ENCODE measurements around the gene RASA3. TPM values are rescaled to one million over a fixed set of nuclear protein-coding genes. Genes with fewer than 3 reads are reported as not detected.

Gene RASA3
- total and polyA plus RNA-seq, 2 of the 4 experiments (the other 2 are of a cell fraction), result 21.0 to 31.4 TPM

- Histone ChIP-seq H2BK120ac (ENCODE audit: low read depth, low read length) (no peak overlapping the region), H4K8ac (ENCODE audit: low read depth in 2 of 2, low read length in 2 of 2) (peak overlapping the region in 1 of 2 experiments; percentile 47; a peak in 1 of 4 replicates), H3K9me1 (ENCODE audit: insufficient read depth, low read length) (peaks cover 16% of the 10 kb centered on the region), H3K23ac (ENCODE audit: low read depth, low read length) (no peak overlapping the region), H3K27me3 (ENCODE audit: control insufficient read depth, insufficient read depth, low read length) (no peaks in the 10 kb centered on the region), H3K9me3 (ENCODE audit: control insufficient read depth, insufficient read depth, low read length) (no peaks in the 10 kb centered on the region), H3K4ac (ENCODE audit: low read depth, low read length) (no peak overlapping the region), H2AK9ac (replicated peaks; ENCODE audit: low read depth, low read length, poor library complexity) (peak overlapping the region; percentile 36), H3K27ac (ENCODE audit: insufficient read depth, low read length) (no peak overlapping the region), H3K4me1 (ENCODE audit: control insufficient read depth, insufficient read depth, low read length) (peaks cover 44% of the 10 kb centered on the region), H3K4me3 (ENCODE audit: insufficient read depth, low read depth, low read length) (no peak overlapping the region), H2BK15ac (ENCODE audit: low read depth, low read length) (no peak overlapping the region), H2AFZ (replicated peaks; ENCODE audit: low read length, poor library complexity) (no peak overlapping the region), H3K56ac (ENCODE audit: extremely low read depth, insufficient read depth, low read length) (no peak overlapping the region), H2AK5ac (ENCODE audit: low read depth, low read length) (peak overlapping the region; percentile 15; the same call in 1 of the 2 replicates), H3K18ac (ENCODE audit: low read depth, low read length) (no peak overlapping the region), H3K79me1 (ENCODE audit: low read depth in 1 of 2, low read length in 2 of 2) (peaks cover 8 to 65% of the 10 kb centered on the region in 2 experiments; a peak in 3 of 4 replicates), H3K14ac (replicated peaks; ENCODE audit: low read depth, low read length) (no peak overlapping the region), H4K91ac (ENCODE audit: insufficient read depth, low read depth, low read length) (no peak overlapping the region), H2BK20ac (ENCODE audit: low read depth, low read length) (no peak overlapping the region), H3K4me2 (ENCODE audit: low read depth, low read length) (no peak overlapping the region), H4K5ac (ENCODE audit: low read depth, low read length) (no peak overlapping the region), H3K9ac (ENCODE audit: low read depth, low read length) (no peak overlapping the region), H3K36me3 (ENCODE audit: control insufficient read depth, insufficient read depth, low read length) (peaks cover 7% of the 10 kb centered on the region), H4K20me1 (ENCODE audit: insufficient read depth, low read length) (peaks cover 83% of the 10 kb centered on the region), H2BK5ac (ENCODE audit: low read depth, low read length, poor library complexity, severe bottlenecking) (no peak overlapping the region)
- no peak for ATAC-seq (ENCODE audit: low read depth)
- TF ChIP-seq RAD21 (IDR thresholded peaks at IDR 0.05; ENCODE audit: low read length) (no peak), CTCF (conservative IDR thresholded peaks at IDR 0.05; ENCODE audit: low read depth, low read length) (no peak), MXI1 (IDR thresholded peaks at IDR 0.05; ENCODE audit: borderline replicate concordance, low read depth, low read length) (no peak), NFE2L2 (IDR thresholded peaks at IDR 0.05; ENCODE audit: low read depth, low read length) (no peak), ELK1 (IDR thresholded peaks at IDR 0.05; ENCODE audit: borderline replicate concordance, low read depth, low read length) (no peak), FOS (IDR thresholded peaks at IDR 0.05; ENCODE audit: low read depth, low read length) (no peak), RCOR1 (IDR thresholded peaks at IDR 0.05; ENCODE audit: insufficient replicate concordance, low read length) (no peak), CHD1 (IDR thresholded peaks at IDR 0.05; ENCODE audit: low read depth, low read length) (no peak), RFX5 (IDR thresholded peaks at IDR 0.05; ENCODE audit: low read depth, low read length) (no peak), CEBPB (IDR thresholded peaks at IDR 0.05; ENCODE audit: low read depth, low read length) (no peak), POLR2A (IDR thresholded peaks at IDR 0.05; ENCODE audit: low read depth, low read length) (no peak), MAFK (IDR thresholded peaks at IDR 0.05; ENCODE audit: low read depth, low read length) (no peak), USF2 (IDR thresholded peaks at IDR 0.05; ENCODE audit: low read depth, low read length) (no peak), SMC3 (IDR thresholded peaks at IDR 0.05; ENCODE audit: low read depth, low read length) (no peak)
- POLR2A ChIA-PET (ENCODE audit: unreplicated experiment), result no interaction called here
- BruUV-seq (replicated peaks), result no TSS peak
- intact Hi-C loops (cut with micrococcal nuclease), result no loop called here
- in situ Hi-C loops (cut with MboI; ENCODE audit: low sequenced_read_pairs), result no loop called here
- CTCF ChIA-PET, result no interaction called here
- DNase-seq, result no peak
- dilution Hi-C loops (cut with HindIII; ENCODE audit: low sequenced_read_pairs, unreplicated experiment), result no loop called here
- WGBS, 2 experiments (ENCODE audit: extremely low coverage in 2 of 2, insufficient read length in 1 of 2), result 92% methylated on average over 14 of the region's 29 CpGs; no CpG with 5 or more reads in 1 of the 2 experiments
These were observed 29.7 kb downstream of the RASA3 start for GRCh38 chr13:114102521-114103288.

Measured in IMR-90 (cell line).